Measurements from ENCODE around the gene YAE1.
A peak's percentile ranks its signal among the peaks of the same experiment; 100 is the strongest.

The YAE1 gene

GRCh38 chr7:39609113-39609934 is 43.1 kb downstream of the YAE1 start:
- DNase-seq = no peak

DNA sequence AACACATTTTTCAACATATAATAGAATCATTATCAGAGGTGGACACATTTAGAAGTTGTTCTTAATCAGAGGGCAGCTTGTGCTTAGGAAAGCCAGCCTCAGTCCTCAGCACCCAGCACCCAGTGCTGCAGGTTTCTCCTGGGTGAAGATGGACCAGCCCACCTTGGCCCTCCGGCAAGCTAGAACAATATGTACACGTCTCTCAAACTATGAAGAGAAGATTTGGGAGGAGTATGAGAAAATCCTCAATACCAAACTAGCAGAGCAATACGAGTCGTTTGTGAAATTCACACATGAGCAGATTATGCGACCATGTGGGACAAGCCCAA is 43.7 kb downstream of the YAE1 start:
- no peak for DNase-seq

- no peak for DNase-seq
Observed at GRCh38 chr7:39613577-39613976, 47.4 kb downstream of the YAE1 start.

DNA sequence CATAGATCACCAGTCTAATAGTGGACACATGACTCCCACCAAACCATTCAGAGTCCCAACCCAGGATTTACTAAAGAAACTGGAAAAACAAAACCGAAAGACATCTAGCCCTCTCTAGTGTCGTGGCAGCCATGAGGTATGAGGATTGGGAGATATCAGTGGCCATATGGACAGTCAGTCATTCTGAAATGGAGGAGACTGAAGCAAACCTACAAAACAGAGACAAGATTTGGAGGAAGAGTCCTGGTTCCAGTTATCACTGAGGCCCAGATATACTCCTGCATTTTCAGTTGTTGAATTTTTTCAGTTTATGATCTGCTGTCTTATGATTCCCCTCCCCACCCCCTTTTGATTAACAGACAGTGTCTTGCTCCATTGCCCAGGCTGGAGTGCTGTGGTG is 48.1 kb downstream of the YAE1 start:
- DNase-seq = no peak

GRCh38 chr7:39615350-39615975 is 49.3 kb downstream of the YAE1 start:
- DNase-seq = no peak

DNA sequence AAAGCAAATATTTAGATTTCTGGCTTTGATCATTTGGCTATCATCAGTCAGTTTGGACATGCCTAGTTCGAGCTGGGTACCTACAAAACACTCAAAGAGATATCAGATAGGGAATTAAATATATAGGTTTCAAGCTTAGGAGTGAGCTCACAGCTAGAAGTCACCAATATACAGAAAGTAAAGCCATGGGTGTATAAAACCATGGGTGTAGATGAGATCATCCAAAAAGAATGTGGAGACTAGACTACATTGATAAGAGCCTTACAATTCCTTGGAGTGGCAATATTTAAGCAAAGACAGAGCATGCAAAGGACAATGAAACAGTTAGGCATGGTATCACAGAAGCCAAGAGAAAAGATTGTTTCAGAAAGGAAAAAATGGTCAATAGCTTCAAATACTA is 49.9 kb downstream of the YAE1 start:
- no peak for DNase-seq

GRCh38 chr7:39617005-39617404 is 50.8 kb downstream of the YAE1 start:
- DNase-seq = no peak

GRCh38 chr7:39618868-39619267 is 52.7 kb downstream of the YAE1 start:
- DNase-seq = no peak

DNA sequence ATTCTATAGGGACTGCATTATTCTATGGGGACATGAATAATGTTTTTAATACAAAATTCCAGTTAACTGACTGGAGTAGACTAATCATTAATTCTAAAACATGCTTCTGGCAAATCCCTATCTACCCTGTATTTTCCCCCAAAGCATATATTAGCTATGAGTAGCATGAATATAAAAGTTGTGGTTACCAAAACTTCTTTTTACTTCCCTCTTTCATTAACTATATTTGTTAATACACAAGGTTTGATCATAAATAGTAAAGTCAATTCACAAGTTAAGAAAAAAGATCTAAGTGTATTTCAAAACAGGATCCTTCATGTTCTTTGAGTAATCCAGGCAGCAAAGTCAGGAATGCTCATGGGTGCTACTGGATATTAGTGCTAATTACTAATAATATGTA is 54.3 kb downstream of the YAE1 start:
- DNase-seq = no peak

DNA sequence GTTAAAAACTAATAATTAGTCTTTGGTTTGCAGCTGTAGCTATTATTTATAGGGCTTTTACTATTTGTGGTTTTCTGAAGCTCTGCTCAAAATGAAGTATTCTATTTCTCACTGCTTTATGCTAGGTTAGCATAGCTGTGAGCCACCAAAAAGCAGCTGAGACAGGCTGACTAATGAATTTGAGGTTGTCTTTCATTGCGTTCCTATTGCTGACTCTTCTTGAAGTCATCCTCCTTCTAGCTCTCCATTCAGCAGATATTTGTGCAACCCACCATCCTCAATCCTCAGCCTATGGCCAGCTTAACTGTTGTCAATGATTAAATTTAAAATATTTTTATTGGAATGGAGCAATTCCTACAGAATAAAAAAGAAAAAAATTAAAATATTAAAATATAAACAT is 55.1 kb downstream of the YAE1 start:
- DNase-seq = no peak

DNA sequence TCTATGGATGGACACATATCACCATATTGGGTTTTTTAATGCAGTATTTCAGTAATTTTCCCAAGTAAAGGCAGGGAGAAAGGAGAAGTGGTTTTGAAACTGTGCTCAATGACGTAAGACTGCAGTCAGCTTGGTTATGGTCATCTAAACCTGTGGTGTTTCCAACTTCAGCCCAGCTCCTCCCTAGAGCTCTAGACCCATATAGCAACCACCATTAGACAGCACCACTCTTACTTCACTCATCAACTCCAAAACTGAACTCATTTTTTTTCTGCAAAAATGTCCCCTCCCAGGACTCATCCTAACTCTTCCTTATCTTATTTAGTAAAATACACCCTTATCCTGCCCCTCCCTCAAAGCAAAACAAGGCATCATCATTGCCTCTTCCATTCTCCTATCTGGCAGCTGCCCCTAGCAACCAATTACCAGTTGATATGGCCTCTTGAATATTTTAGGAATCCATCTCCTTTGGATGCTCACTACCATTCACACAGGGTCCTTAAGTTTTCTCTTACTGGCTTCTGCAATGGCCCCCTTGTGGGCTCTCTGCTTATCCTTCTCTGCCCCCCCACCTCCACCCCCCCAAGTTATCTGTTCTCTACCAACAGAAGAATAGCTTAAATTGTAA is 55.7 kb downstream of the YAE1 start:
- peak; percentile 12 for DNase-seq
